ENCODE results near the gene RAF1. TPM values are rescaled to one million over a fixed set of nuclear protein-coding genes. Genes with fewer than 3 reads are reported as not detected.
"Not testable (repeated sequence)": the region's sequence is repeated elsewhere in the genome, so short reads cannot be mapped to it uniquely, and the experiment has no call there.

The RAF1 gene
- total RNA-seq, 1 donor from 2014 or later = 123 TPM

DNA sequence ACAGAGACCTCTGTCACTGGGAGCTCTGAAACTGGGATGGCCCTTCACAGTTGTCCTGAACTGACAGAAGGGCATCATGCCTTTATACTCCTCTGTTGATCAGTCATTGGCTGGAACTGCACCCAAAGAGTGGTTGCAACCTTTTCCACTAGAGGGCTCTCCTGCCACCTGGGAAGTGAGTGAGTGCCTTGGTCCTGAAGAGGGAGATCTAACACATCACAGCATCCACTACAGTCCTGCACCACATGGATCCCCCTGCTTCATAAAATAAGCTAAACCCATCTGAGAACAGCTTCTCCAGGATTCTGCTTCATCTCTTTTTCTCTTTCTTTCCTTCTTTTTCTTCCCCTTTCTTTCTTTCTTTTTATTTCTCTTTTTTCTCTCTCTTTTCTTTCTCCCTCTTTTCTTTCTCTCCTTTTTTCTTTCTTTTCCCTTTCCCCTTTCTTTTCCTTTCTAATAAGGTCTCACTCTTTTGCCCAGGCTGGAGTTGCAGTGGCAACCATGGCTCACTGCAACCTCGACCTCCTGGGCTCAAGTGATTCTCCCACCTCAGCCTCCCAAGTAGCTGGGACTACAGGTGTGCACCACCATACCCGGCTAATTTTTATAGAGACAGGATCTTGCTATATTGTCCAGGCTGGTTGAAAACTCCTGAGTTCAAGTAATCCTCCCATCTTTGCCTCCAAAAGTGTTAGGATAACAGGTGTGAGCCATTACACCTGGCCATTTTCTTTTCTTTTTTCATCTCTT lies 42.8 kb upstream of the RAF1 start:
- TF ChIP-seq, protein P1, sequence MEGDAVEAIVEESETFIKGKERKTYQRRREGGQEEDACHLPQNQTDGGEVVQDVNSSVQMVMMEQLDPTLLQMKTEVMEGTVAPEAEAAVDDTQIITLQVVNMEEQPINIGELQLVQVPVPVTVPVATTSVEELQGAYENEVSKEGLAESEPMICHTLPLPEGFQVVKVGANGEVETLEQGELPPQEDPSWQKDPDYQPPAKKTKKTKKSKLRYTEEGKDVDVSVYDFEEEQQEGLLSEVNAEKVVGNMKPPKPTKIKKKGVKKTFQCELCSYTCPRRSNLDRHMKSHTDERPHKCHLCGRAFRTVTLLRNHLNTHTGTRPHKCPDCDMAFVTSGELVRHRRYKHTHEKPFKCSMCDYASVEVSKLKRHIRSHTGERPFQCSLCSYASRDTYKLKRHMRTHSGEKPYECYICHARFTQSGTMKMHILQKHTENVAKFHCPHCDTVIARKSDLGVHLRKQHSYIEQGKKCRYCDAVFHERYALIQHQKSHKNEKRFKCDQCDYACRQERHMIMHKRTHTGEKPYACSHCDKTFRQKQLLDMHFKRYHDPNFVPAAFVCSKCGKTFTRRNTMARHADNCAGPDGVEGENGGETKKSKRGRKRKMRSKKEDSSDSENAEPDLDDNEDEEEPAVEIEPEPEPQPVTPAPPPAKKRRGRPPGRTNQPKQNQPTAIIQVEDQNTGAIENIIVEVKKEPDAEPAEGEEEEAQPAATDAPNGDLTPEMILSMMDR (conservative IDR thresholded peaks at IDR 0.05) = peak; percentile 71
- peak; percentile 31 for DNase-seq (ENCODE audit: low read depth, low spot score)
- Mint-ChIP-seq H3K4me1 (no peaks in the 10 kb centered on the region), H3K27me3 (ENCODE audit: low read depth) (no peaks in the 10 kb centered on the region), H3K36me3 (ENCODE audit: low read depth) (no peaks in the 10 kb centered on the region), H3K4me3 (no peak overlapping the region), H3K9me3 (no peaks in the 10 kb centered on the region), H3K27ac (ENCODE audit: unreplicated experiment) (no peak overlapping the region)

DNA sequence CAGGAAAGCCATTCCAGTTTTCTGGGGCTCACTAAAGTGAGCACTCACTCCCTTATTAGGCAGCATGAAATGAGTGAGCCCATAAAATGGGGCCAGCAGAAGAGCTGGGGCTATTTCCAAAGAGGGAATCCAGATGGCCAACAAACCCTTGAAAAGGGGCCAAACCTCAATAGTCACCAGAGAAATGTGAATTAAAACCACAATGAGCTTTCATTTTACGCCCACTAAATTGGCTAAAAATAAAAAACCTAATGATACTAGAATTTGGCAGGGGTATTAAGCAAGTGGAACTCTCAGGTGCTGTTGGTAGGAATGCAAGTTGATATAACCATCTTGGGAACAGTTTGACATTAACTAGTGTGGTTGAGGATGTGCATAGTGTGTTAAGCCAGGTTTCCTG lies 42.1 kb upstream of the RAF1 start:
- Mint-ChIP-seq H3K4me3 (no peak overlapping the region), H3K27me3 (ENCODE audit: low read depth) (no peaks in the 10 kb centered on the region), H3K36me3 (ENCODE audit: low read depth) (no peaks in the 10 kb centered on the region), H3K4me1 (no peaks in the 10 kb centered on the region), H3K9me3 (no peaks in the 10 kb centered on the region), H3K27ac (ENCODE audit: unreplicated experiment) (no peak overlapping the region)
- TF ChIP-seq, protein P1 (conservative IDR thresholded peaks at IDR 0.05) = no peak
- DNase-seq (ENCODE audit: low read depth, low spot score) = no peak

DNA sequence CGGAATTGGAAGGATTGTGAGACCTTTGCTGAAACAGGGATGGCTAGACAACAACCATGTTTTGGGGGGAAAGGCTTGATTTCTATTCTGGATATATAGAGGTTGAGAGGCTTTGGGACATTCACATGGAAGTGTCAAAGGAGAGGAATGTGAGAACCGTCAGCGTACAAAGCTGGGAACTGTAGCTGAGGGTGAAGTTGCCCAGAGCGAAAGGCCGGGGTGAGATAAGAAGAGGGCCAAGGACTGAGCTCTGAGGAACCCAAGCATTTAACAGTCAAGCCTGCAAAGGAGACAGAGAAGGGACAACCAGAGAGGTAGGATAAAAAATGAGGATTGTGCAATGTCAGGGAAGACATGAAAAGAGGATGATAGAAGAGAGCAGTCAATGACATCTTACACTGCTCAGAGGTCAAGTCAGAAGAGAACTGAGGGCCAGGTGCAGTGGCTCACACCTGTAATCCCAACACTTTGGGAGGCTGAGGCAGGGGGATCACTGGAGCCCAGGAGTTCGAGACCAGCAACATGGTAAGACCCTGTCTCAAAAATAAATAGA lies 41.5 kb upstream of the RAF1 start:
- Mint-ChIP-seq H3K27ac (ENCODE audit: unreplicated experiment) (no peak overlapping the region), H3K4me1 (no peaks in the 10 kb centered on the region), H3K27me3 (ENCODE audit: low read depth) (no peaks in the 10 kb centered on the region), H3K4me3 (no peak overlapping the region), H3K9me3 (no peaks in the 10 kb centered on the region), H3K36me3 (ENCODE audit: low read depth) (no peaks in the 10 kb centered on the region)
- TF ChIP-seq, protein P1 (conservative IDR thresholded peaks at IDR 0.05) = no peak
- DNase-seq (ENCODE audit: low read depth, low spot score) = no peak

DNA sequence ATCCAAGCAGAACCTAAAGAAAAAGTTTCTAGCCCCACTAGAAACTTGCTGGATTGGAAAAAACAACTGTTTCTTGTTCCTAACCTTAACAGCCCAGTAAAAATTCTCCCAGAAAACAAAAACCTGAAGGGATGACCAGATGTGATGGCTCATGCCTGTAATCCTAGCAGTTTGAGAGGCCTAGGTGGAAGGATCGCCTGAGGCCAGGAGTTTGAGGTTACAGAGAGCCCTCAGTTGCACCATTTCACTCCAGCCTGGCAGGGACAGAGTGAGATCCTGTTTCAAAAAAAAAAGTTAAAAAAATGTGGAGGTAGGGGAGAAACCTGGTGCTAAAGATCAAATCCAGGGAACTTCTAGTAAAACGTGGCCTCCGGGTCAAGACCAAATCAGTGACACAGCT lies 38.6 kb upstream of the RAF1 start:
- H3K27me3 Mint-ChIP-seq (ENCODE audit: low read depth) = no peaks in the 10 kb centered on the region
- no peaks in the 10 kb centered on the region for H3K4me1 Mint-ChIP-seq
- H3K4me3 Mint-ChIP-seq = no peak overlapping the region
- no peaks in the 10 kb centered on the region for H3K36me3 Mint-ChIP-seq (ENCODE audit: low read depth)
- H3K9me3 Mint-ChIP-seq = no peaks in the 10 kb centered on the region
- TF ChIP-seq, protein P1 (conservative IDR thresholded peaks at IDR 0.05) = no peak
- no peak for DNase-seq (ENCODE audit: low read depth, low spot score)
- no peak overlapping the region for H3K27ac Mint-ChIP-seq (ENCODE audit: unreplicated experiment)

DNA sequence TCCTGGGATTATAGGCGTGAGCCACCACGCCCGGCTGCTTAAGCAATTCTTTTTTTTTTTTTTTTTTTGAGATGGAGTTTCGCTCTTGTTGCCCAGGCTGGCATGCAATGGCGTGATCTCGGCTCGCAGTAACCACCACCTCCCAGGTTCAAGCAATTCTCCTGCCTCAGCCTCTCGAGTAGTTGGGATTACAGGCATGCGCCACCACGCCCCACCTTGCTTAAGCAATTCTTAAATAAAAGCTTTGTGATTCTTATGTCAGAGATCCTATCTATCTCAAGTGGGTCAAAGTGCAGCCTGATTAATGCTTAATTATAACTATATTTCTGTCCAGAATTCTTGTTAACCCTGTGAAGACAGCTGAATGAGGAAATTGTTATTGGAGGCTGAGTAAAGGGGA lies 37.7 kb upstream of the RAF1 start:
- not testable (repeated sequence) for H3K27me3 Mint-ChIP-seq (ENCODE audit: low read depth); H3K4me1 Mint-ChIP-seq; H3K4me3 Mint-ChIP-seq

DNA sequence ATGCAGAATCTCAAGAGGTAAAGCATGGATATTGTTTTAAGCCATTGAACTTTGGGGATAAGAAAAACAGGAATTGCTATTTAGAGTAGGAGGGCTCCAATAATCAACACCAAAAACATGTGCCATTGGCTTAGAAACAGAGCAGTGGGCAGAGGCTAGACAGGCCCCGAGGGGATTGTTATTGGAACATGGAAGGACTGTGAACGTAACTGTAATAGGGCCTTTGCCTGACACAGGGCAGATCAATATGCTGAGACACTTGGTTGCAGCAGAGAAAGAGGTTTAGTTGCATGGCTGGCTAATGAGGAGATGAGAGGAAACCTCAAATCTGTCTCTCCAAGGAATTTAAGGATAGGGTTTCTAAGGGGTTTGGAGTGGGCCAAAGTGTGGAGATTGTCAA lies 36.9 kb upstream of the RAF1 start:
- H3K27me3 Mint-ChIP-seq (ENCODE audit: low read depth) = no peaks in the 10 kb centered on the region
- H3K36me3 Mint-ChIP-seq (ENCODE audit: low read depth) = no peaks in the 10 kb centered on the region
- TF ChIP-seq, protein P1 (conservative IDR thresholded peaks at IDR 0.05) = no peak
- no peaks in the 10 kb centered on the region for H3K4me1 Mint-ChIP-seq
- no peak for DNase-seq (ENCODE audit: low read depth, low spot score)
- no peaks in the 10 kb centered on the region for H3K9me3 Mint-ChIP-seq
- no peak overlapping the region for H3K4me3 Mint-ChIP-seq
- H3K27ac Mint-ChIP-seq (ENCODE audit: unreplicated experiment) = no peak overlapping the region

More for the DNA sequence above, 37.7 kb upstream of the RAF1 start:
- H3K27ac Mint-ChIP-seq (ENCODE audit: unreplicated experiment); H3K9me3 Mint-ChIP-seq; DNase-seq (ENCODE audit: low read depth, low spot score); H3K36me3 Mint-ChIP-seq (ENCODE audit: low read depth): not testable (repeated sequence)

Data from neural crest cell (in vitro differentiated cells).